K562 (cell line): Measurements from ENCODE around the gene BBLN.

Experiments
- CHD7 ChIP-seq: fragments of 200-600 bp; sonication (generic); IDR thresholded peaks from one replicate; pipeline ENCODE4 v1.6.1; 2012; ENCODE audit warnings: mild to moderate bottlenecking, low read depth, low read length, inconsistent platforms
- CTCF ChIP-seq, 3 experiments: IDR thresholded peaks in 2 of 3; conservative IDR thresholded peaks in 1 of 3; 2 replicates each; pipeline ENCODE4 v1.5.1; 2011 to 2012; ENCODE audit warnings: low read length in 3 of 3, mild to moderate bottlenecking in 3 of 3, control low read depth in 2 of 3, improper control_type of control experiment in 1 of 3, inconsistent platforms in 1 of 3, low read depth in 1 of 3, mixed read lengths in 1 of 3, moderate library complexity in 1 of 3; ENCODE audit not compliant: insufficient read depth in 2 of 3
- ELF4 ChIP-seq: fragments of 450-650 bp; formaldehyde crosslinking; IDR thresholded peaks from 2 replicates; pipeline ENCODE4 v1.4.0; 2022; ENCODE audit warnings: missing genetic modification characterization
- MYNN ChIP-seq, 2 experiments: sonication (generic); formaldehyde crosslinking in 1 of 2; IDR thresholded peaks; 2 replicates each; pipeline versions ENCODE4 v1.5.0 to v1.6.1; 2016 to 2020; ENCODE audit warnings: antibody characterized with exemption in 1 of 2, missing genetic modification reagents in 1 of 2
- NONO ChIP-seq, 2 experiments: fragments of 200-400 bp in 1 of 2; fragments of 450-650 bp in 1 of 2; formaldehyde crosslinking in 1 of 2; IDR thresholded peaks; 2 replicates each; pipeline ENCODE4 v1.6.1; 2017; ENCODE audit warnings: low read depth in 2 of 2, mild to moderate bottlenecking in 2 of 2, moderate library complexity in 2 of 2, low read length in 1 of 2
- POLR2AphosphoS5 ChIP-seq: IDR thresholded peaks from 2 replicates; pipeline ENCODE4 v1.6.1; 2011; ENCODE audit warnings: mild to moderate bottlenecking, low read depth, low read length, moderate library complexity; ENCODE audit not compliant: control insufficient read depth, insufficient read depth
- RBM34 ChIP-seq: fragments of 200-400 bp; formaldehyde crosslinking; IDR thresholded peaks from 2 replicates; pipeline ENCODE4 v1.6.1; 2018; ENCODE audit warnings: low read length, borderline replicate concordance; ENCODE audit not compliant: insufficient read depth
- SNRNP70 ChIP-seq: fragments of 200-400 bp; formaldehyde crosslinking; optimal IDR thresholded peaks from 2 replicates; pipeline ENCODE3; 2017; ENCODE audit warnings: low read depth, low read length
- TAF1 ChIP-seq: IDR thresholded peaks from 2 replicates; pipeline ENCODE4 v1.6.1; 2011; ENCODE audit warnings: mild to moderate bottlenecking, low read length, moderate library complexity; ENCODE audit not compliant: insufficient read depth, control insufficient read depth, severe bottlenecking; ENCODE audit errors: extremely low read depth
- TRIM24 ChIP-seq, 2 experiments: fragments of 450-650 bp; IDR thresholded peaks; 2 replicates each; pipeline ENCODE4 v1.6.1; 2016
- ZC3H4 ChIP-seq: sonication (generic); formaldehyde crosslinking; IDR thresholded peaks from 2 replicates; pipeline ENCODE4 v1.9.0; 2021; ENCODE audit warnings: missing genetic modification reagents, borderline replicate concordance
- ZNF197 ChIP-seq: fragments of 200-800 bp; sonication (Bioruptor generic); IDR thresholded peaks from 2 replicates; pipeline ENCODE4 v1.6.1; 2016; ENCODE audit warnings: low read depth, missing genetic modification characterization, missing compliant biosample characterization
- ZNF217 ChIP-seq: sonication (generic); formaldehyde crosslinking; IDR thresholded peaks from 2 replicates; pipeline ENCODE4 v1.8.0; 2022; ENCODE audit warnings: mild to moderate bottlenecking, missing genetic modification reagents

DNA sequence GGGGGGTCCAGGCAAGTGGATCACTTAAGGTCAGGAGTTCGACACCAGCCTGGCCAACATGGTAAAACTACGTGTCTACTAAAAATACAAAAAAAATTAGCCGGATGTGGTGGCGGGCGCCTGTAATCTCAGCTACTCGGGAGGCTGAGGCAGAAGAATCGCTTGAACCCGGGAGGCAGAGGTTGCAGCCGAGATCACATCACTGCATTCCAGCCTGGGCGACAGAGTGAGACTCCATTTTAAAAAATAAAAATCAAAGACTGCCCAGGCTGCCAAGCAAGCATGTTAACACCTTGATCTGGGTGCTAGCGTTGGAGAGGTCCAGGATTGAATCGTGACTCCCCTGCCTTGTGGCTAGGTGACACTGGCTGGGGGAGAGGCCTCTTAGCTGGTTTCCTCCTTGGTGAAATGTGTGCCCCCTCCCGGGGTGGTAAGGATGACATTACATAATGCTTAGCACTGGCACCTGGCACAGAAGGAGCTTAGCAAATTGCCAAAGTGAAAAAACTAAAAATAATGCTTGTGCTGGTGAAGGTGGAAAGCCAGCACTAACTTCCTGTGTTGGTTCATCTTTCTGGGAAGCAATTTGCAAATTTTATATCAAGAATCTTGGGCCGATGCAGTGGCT is 33.5 kb downstream of the BBLN start:
- TF ChIP-seq NONO (IDR thresholded peaks at IDR 0.05; ENCODE audit: low read depth in 2 of 2, low read length in 1 of 2) = no peak
- no peak for TF ChIP-seq ELF4
- TF ChIP-seq ZNF197 (CRISPR knock-in tag) = no peak
- no peak for TF ChIP-seq TRIM24 (IDR thresholded peaks at IDR 0.05)
- no peak for TF ChIP-seq CTCF (IDR thresholded peaks at IDR 0.05 in 2 of 3, conservative IDR thresholded peaks at IDR 0.05 in 1 of 3; ENCODE audit: insufficient read depth in 2 of 3, low read depth in 1 of 3, low read length in 3 of 3)
- TF ChIP-seq POLR2AphosphoS5 = no peak
- TF ChIP-seq ZNF217 (CRISPR knock-in tag) = no peak
- TF ChIP-seq SNRNP70 = no peak
- TF ChIP-seq RBM34 = no peak
- TF ChIP-seq MYNN (IDR thresholded peaks at IDR 0.05) = no peak
- TF ChIP-seq MYNN (CRISPR knock-in tag; IDR thresholded peaks at IDR 0.05) = no peak
- TF ChIP-seq ZC3H4 = no peak
- TF ChIP-seq TAF1 = no peak
- TF ChIP-seq CHD7 = no peak
